Progenitor cell of endocrine pancreas (in vitro differentiated cells): ENCODE data around the gene SLC4A3. TPM values are rescaled to one million over a fixed set of nuclear protein-coding genes. Genes with fewer than 3 reads are reported as not detected.

Experiments used
- DNase-seq: peaks from one replicate; pipeline ENCODE4 v3.0.0; 2021; ENCODE audit warnings: low spot score; ENCODE audit not compliant: unreplicated experiment
- H3K27ac Mint-ChIP-seq: 2 replicates; pipeline ENCODE4 v1.8.0; 2021; ENCODE audit warnings: mild to moderate bottlenecking, moderate library complexity, mixed read lengths
- H3K27me3 Mint-ChIP-seq: 2 replicates; pipeline ENCODE4 v1.8.0; 2021; ENCODE audit warnings: mixed read lengths
- H3K36me3 Mint-ChIP-seq: 2 replicates; pipeline ENCODE4 v1.8.0; 2022; ENCODE audit warnings: mixed read lengths; ENCODE audit not compliant: insufficient read depth
- H3K4me1 Mint-ChIP-seq: 2 replicates; pipeline ENCODE4 v1.8.0; 2021; ENCODE audit warnings: low read depth, mixed read lengths
- H3K4me3 Mint-ChIP-seq: 2 replicates; pipeline ENCODE4 v1.8.0; 2021; ENCODE audit warnings: low read depth, mild to moderate bottlenecking, moderate library complexity, mixed read lengths
- H3K9me3 Mint-ChIP-seq: 2 replicates; pipeline ENCODE4 v1.8.0; 2021; ENCODE audit warnings: low read depth, mixed read lengths
- CTCF ChIP-seq: fragments of 200-600 bp; sonication (generic); IDR thresholded peaks from one replicate; pipeline ENCODE4 v1.5.0; 2021; ENCODE audit warnings: antibody characterized with exemption, mild to moderate bottlenecking; ENCODE audit not compliant: unreplicated experiment
- total RNA-seq: library from RNA; stranded (reverse); gene quantifications from 2 replicates; pipeline ENCODE4 v1.2.1, GENCODE V29; 2021

The SLC4A3 gene
- total RNA-seq, 1 donor from 2014 or later, result 17.0 TPM

GRCh38 chr2:219663116-219663762, 35.8 kb downstream of the SLC4A3 start:
- Mint-ChIP-seq H3K27me3 (peaks cover 9% of the 10 kb centered on the region), H3K27ac (no peak overlapping the region), H3K4me1 (peaks cover 5% of the 10 kb centered on the region), H3K36me3 (no peaks in the 10 kb centered on the region), H3K4me3 (no peak overlapping the region), H3K9me3 (peaks cover 17% of the 10 kb centered on the region)
- TF ChIP-seq CTCF, result no peak
- no peak for DNase-seq

GRCh38 chr2:219664041-219664440, 36.6 kb downstream of the SLC4A3 start:
- peaks cover 17% of the 10 kb centered on the region for H3K9me3 Mint-ChIP-seq
- DNase-seq, result no peak
- H3K27ac Mint-ChIP-seq, result no peak overlapping the region
- peaks cover 6% of the 10 kb centered on the region for H3K27me3 Mint-ChIP-seq
- no peak for TF ChIP-seq CTCF
- peaks cover 5% of the 10 kb centered on the region for H3K4me1 Mint-ChIP-seq
- H3K36me3 Mint-ChIP-seq, result no peaks in the 10 kb centered on the region
- no peak overlapping the region for H3K4me3 Mint-ChIP-seq

GRCh38 chr2:219664944-219665343, 37.5 kb downstream of the SLC4A3 start:
- Mint-ChIP-seq H3K9me3 (peaks cover 17% of the 10 kb centered on the region), H3K4me3 (no peak overlapping the region), H3K36me3 (no peaks in the 10 kb centered on the region), H3K27me3 (peaks cover 8% of the 10 kb centered on the region), H3K4me1 (peaks cover 5% of the 10 kb centered on the region), H3K27ac (no peak overlapping the region)
- no peak for DNase-seq
- no peak for TF ChIP-seq CTCF

- no peaks in the 10 kb centered on the region for H3K36me3 Mint-ChIP-seq
- H3K27ac Mint-ChIP-seq, result no peak overlapping the region
- H3K4me3 Mint-ChIP-seq, result no peak overlapping the region
- peaks cover 8% of the 10 kb centered on the region for H3K27me3 Mint-ChIP-seq
- no peak for TF ChIP-seq CTCF
- peaks cover 5% of the 10 kb centered on the region for H3K4me1 Mint-ChIP-seq
- H3K9me3 Mint-ChIP-seq, result peaks cover 13% of the 10 kb centered on the region
- DNase-seq, result no peak
These were observed 38.5 kb downstream of the SLC4A3 start for GRCh38 chr2:219665926-219666325.

GRCh38 chr2:219668316-219668715, 40.9 kb downstream of the SLC4A3 start:
- no peak overlapping the region for H3K27ac Mint-ChIP-seq
- H3K9me3 Mint-ChIP-seq, result peaks cover 4% of the 10 kb centered on the region
- H3K4me1 Mint-ChIP-seq, result no peaks in the 10 kb centered on the region
- no peak for TF ChIP-seq CTCF
- DNase-seq, result no peak
- no peak overlapping the region for H3K4me3 Mint-ChIP-seq
- H3K36me3 Mint-ChIP-seq, result no peaks in the 10 kb centered on the region
- peaks cover 17% of the 10 kb centered on the region for H3K27me3 Mint-ChIP-seq
